Neural progenitor cell (in vitro differentiated cells): ENCODE data around the gene ATP11A. TPM values are rescaled to one million over a fixed set of nuclear protein-coding genes. Genes with fewer than 3 reads are reported as not detected.

Experiments used
- DNase-seq: peaks from one replicate; pipeline ENCODE4 v3.0.0-alpha.2; 2016; ENCODE audit warnings: low spot score
- H2AFZ ChIP-seq: fragments of 200-600 bp; sonication (generic); replicated peaks from 2 replicates; pipeline ENCODE4 v1.6.1; 2016; ENCODE audit warnings: antibody characterized with exemption
- H3F3A ChIP-seq: fragments of 200-600 bp; sonication (generic); 2 replicates; pipeline ENCODE4 v1.6.1; 2016; ENCODE audit warnings: antibody characterized with exemption, low read depth
- H3K27ac ChIP-seq: fragments of 200-600 bp; sonication (generic); 2 replicates; pipeline ENCODE4 v1.5.1; 2016; ENCODE audit warnings: mild to moderate bottlenecking
- H3K27me3 ChIP-seq: fragments of 200-600 bp; sonication (generic); 2 replicates; pipeline ENCODE4 v1.6.1; 2016; ENCODE audit warnings: mild to moderate bottlenecking, moderate library complexity
- H3K36me3 ChIP-seq: fragments of 200-600 bp; sonication (generic); 2 replicates; pipeline ENCODE4 v1.5.1; 2016
- H3K4me1 ChIP-seq: fragments of 200-600 bp; sonication (generic); 2 replicates; pipeline ENCODE4 v1.6.1; 2016; ENCODE audit warnings: mixed run types
- H3K4me2 ChIP-seq: fragments of 200-600 bp; sonication (generic); 2 replicates; pipeline ENCODE4 v1.6.1; 2016
- H3K4me3 ChIP-seq: fragments of 200-600 bp; sonication (generic); 2 replicates; pipeline ENCODE4 v1.5.1; 2016
- H3K79me2 ChIP-seq: fragments of 200-600 bp; sonication (generic); 2 replicates; pipeline ENCODE4 v1.6.1; 2016; ENCODE audit warnings: low read depth
- H3K9ac ChIP-seq: fragments of 200-600 bp; sonication (generic); 2 replicates; pipeline ENCODE4 v1.6.1; 2016
- H3K9me3 ChIP-seq: fragments of 200-600 bp; sonication (generic); 2 replicates; pipeline ENCODE4 v1.5.1; 2016; ENCODE audit warnings: low read depth
- H4K20me1 ChIP-seq: fragments of 200-600 bp; sonication (generic); 2 replicates; pipeline ENCODE4 v1.6.1; 2016; ENCODE audit warnings: low read depth
- H3K27ac Mint-ChIP-seq: 3 replicates; pipeline ENCODE4 v1.8.0; 2021; ENCODE audit warnings: mixed read lengths
- H3K27me3 Mint-ChIP-seq: 2 replicates; pipeline ENCODE4 v1.8.0; 2022; ENCODE audit warnings: low read depth, mild to moderate bottlenecking, inconsistent platforms, moderate library complexity, mixed read lengths; ENCODE audit not compliant: insufficient read depth
- H3K36me3 Mint-ChIP-seq: 3 replicates; pipeline ENCODE4 v1.8.0; 2021; ENCODE audit warnings: mixed read lengths
- H3K4me1 Mint-ChIP-seq: 3 replicates; pipeline ENCODE4 v1.8.0; 2021; ENCODE audit warnings: mixed read lengths
- H3K4me3 Mint-ChIP-seq: 3 replicates; pipeline ENCODE4 v1.8.0; 2021; ENCODE audit warnings: mild to moderate bottlenecking, moderate library complexity, mixed read lengths
- H3K9me3 Mint-ChIP-seq: 3 replicates; pipeline ENCODE4 v1.8.0; 2020; ENCODE audit warnings: mixed read lengths
- CTCF ChIP-seq: fragments of 200-600 bp; sonication (generic); IDR thresholded peaks from 2 replicates; pipeline ENCODE4 v1.5.1; 2017; ENCODE audit warnings: antibody characterized with exemption, mild to moderate bottlenecking
- EZH2 ChIP-seq: fragments of 200-600 bp; sonication (generic); IDR thresholded peaks from 2 replicates; pipeline ENCODE4 v1.6.1; 2017; ENCODE audit warnings: antibody characterized with exemption, mild to moderate bottlenecking, moderate library complexity
- EZH2phosphoT487 ChIP-seq: fragments of 200-600 bp; sonication (generic); IDR thresholded peaks from 2 replicates; pipeline ENCODE4 v1.6.1; 2017; ENCODE audit warnings: antibody characterized with exemption
- total RNA-seq: library from RNA; depleted of rRNA; stranded (reverse); fragments of >200 nt; gene quantifications from 2 replicates; pipeline ENCODE4 v1.2.3, GENCODE V29; 2015; ENCODE audit warnings: low replicate concordance

Gene ATP11A
- total RNA-seq, 1 donor from 2014 or later, result 12.6 TPM

DNA sequence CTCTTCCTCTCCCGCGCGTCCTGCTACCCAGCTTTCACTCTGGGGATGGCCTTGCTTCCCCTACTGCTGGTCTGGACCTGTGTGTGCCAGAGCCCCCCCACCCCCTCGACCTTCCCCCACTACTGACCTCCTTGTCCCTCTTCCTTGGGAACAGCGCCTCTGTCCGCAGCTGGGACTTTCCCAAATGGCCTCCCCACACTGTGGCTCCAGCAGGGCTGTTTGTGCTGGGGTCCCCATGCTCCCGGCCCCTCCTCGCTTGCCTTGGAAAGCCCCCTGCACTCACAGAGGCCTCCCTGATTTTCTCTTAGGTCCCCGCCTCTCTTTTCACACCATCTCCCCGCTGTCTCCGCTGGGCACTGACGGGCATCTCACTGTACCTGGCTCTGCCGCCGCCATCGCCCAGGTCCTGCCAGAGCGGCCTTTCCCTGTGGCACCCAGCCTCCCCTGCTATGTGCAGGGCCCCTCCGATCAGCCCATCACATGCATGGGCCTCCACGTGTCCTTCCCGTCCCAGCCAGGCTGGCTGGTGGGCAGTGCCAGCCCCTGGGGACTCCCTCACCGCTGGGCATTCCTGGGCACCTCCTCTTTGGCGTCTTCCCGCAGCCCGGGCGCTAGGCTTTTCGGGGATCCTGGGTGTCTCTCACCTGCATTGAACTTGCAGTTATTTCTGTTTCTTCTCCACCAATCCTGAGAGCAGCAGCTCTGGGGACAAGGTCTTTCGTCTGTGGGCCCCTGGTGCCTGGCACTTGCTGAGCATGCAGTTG, 118.7 kb downstream of the ATP11A start:
- H3K9me3 ChIP-seq, result no peaks in the 10 kb centered on the region
- H3K36me3 Mint-ChIP-seq, result peaks cover 25% of the 10 kb centered on the region
- no peak overlapping the region for H3K27ac Mint-ChIP-seq

DNA sequence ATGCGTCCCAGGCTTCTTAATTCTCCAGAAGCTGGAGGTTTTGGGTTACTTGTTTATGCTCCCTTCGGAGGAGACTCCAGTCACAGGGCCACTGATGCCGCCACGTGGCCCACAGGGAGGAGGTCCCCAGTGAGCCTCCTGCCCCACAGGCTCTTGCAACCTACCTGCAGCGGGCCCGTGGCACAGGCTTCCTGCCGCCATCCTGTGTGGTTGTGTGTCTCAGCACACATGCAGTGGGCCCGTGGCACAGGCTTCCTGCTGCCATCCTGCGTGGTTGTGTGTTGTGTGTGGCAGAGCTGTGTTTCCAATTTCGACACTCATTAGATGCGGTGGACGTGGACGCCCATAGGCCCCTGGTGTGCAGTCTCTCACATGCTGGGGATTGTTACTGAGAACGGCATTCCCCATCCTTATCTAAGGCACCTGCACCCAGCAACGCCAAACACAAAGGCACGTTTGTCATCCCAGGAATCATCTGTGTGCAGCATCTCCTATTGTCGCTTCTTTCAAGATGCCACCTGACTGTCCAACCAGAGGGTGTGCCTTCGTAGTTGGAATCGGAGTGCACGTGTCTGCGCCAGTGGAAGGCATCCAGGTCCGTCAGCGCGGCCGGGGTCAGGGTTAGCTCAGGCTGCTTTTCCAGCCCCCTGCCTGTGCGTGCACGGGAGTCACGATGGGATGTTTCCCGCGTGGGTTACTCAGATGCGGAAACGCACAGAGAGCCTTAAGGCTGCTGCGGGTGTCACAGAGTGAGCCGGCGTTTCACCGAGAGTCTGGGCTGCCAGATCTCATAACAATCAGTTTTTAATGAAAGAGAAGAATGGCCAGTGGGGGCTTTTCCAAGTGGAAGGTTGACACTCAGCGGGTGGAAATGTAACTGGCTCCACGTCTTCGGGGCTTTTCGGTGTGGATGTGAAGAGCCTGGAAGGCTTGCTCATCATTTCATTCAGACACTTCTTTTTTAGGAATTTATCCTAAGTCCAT, 119.8 kb downstream of the ATP11A start:
- peaks cover 5% of the 10 kb centered on the region for H3K27me3 Mint-ChIP-seq
- no peaks in the 10 kb centered on the region for H3F3A ChIP-seq
- TF ChIP-seq CTCF, result no peak
- H3K4me2 ChIP-seq, result no peak overlapping the region
- H3K4me3 Mint-ChIP-seq, result no peak overlapping the region
- no peak for DNase-seq
- no peak overlapping the region for H3K27ac Mint-ChIP-seq
- peaks cover 2% of the 10 kb centered on the region for H3K4me1 Mint-ChIP-seq
- no peaks in the 10 kb centered on the region for H3K9me3 ChIP-seq
- H3K9ac ChIP-seq, result no peak overlapping the region
- no peaks in the 10 kb centered on the region for H3K79me2 ChIP-seq
- H2AFZ ChIP-seq, result no peak overlapping the region
- no peaks in the 10 kb centered on the region for H3K4me1 ChIP-seq
- no peaks in the 10 kb centered on the region for H4K20me1 ChIP-seq
- H3K27ac ChIP-seq, result no peak overlapping the region
- H3K27me3 ChIP-seq, result no peaks in the 10 kb centered on the region
- peaks cover 4% of the 10 kb centered on the region for H3K36me3 ChIP-seq
- H3K9me3 Mint-ChIP-seq, result peaks cover 6% of the 10 kb centered on the region
- H3K36me3 Mint-ChIP-seq, result peaks cover 32% of the 10 kb centered on the region
- no peak overlapping the region for H3K4me3 ChIP-seq

More for the DNA sequence above, 118.7 kb downstream of the ATP11A start:
- Histone ChIP-seq H2AFZ (no peak overlapping the region), H3K4me1 (no peaks in the 10 kb centered on the region), H3K4me2 (no peak overlapping the region), H3K4me3 (no peak overlapping the region), H3K27ac (no peak overlapping the region), H3F3A (no peaks in the 10 kb centered on the region), H3K79me2 (no peaks in the 10 kb centered on the region), H3K36me3 (peaks cover 4% of the 10 kb centered on the region), H4K20me1 (no peaks in the 10 kb centered on the region), H3K9ac (no peak overlapping the region), H3K27me3 (no peaks in the 10 kb centered on the region)
- Mint-ChIP-seq H3K4me3 (no peak overlapping the region), H3K4me1 (peaks cover 5% of the 10 kb centered on the region), H3K9me3 (peaks cover 3% of the 10 kb centered on the region), H3K27me3 (peaks cover 5% of the 10 kb centered on the region)
- DNase-seq, result no peak
- TF ChIP-seq EZH2phosphoT487 (no peak), EZH2 (no peak), CTCF (no peak)

GRCh38 chr13:112810608-112811007, 120.8 kb downstream of the ATP11A start:
- H3K9me3 ChIP-seq, result no peaks in the 10 kb centered on the region
- H3K27me3 ChIP-seq, result no peaks in the 10 kb centered on the region
- H3K27ac ChIP-seq, result no peak overlapping the region
- no peak overlapping the region for H3K4me2 ChIP-seq
- no peak overlapping the region for H3K4me3 Mint-ChIP-seq
- H3K27ac Mint-ChIP-seq, result no peak overlapping the region
- no peak overlapping the region for H2AFZ ChIP-seq
- no peaks in the 10 kb centered on the region for H3K4me1 Mint-ChIP-seq
- H3K4me1 ChIP-seq, result no peaks in the 10 kb centered on the region
- peaks cover 4% of the 10 kb centered on the region for H3K36me3 ChIP-seq
- H3K79me2 ChIP-seq, result no peaks in the 10 kb centered on the region
- DNase-seq, result no peak
- TF ChIP-seq EZH2, result no peak
- TF ChIP-seq EZH2phosphoT487, result no peak
- no peak for TF ChIP-seq CTCF
- H3K9me3 Mint-ChIP-seq, result peaks cover 6% of the 10 kb centered on the region
- no peak overlapping the region for H3K4me3 ChIP-seq
- H3K36me3 Mint-ChIP-seq, result peaks cover 40% of the 10 kb centered on the region
- no peaks in the 10 kb centered on the region for H4K20me1 ChIP-seq
- H3K9ac ChIP-seq, result no peak overlapping the region
- no peaks in the 10 kb centered on the region for H3F3A ChIP-seq
- H3K27me3 Mint-ChIP-seq, result peaks cover 5% of the 10 kb centered on the region
